GM18520 (cell line): ENCODE data around the gene ARL14EPL.

Experiments used
- ATAC-seq: cut with Tn5 transposase; IDR thresholded peaks from one replicate; pipeline ENCODE4 v1.9.1; 2021; ENCODE audit not compliant: unreplicated experiment

The ARL14EPL gene

DNA sequence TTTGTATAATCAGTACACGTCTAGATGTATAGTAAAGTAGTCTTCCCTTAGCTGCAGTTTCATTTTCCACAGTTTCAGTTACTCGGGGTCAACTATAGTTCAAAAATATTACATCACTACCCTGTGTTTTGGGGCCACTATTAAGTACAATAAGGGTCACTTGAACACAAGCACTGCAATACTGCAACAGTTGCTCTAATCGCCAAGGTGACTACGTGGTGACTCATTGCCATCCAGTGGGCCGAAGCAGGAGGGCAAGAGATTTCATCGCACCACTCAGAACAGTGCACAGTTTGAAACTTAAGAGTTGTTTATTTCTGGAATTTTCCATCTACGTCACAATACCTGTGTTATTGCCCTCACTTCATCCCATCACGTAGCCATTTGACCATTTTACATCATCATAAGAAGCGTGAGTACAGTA lies at the start of gene ARL14EPL:
Gene ARL14EPL, plus strand, starts transcription at position 379 of the 424 bp plus-strand sequence. CDS start 18,994 bp downstream, outside the sequence.
- peak; percentile 84 for ATAC-seq

DNA sequence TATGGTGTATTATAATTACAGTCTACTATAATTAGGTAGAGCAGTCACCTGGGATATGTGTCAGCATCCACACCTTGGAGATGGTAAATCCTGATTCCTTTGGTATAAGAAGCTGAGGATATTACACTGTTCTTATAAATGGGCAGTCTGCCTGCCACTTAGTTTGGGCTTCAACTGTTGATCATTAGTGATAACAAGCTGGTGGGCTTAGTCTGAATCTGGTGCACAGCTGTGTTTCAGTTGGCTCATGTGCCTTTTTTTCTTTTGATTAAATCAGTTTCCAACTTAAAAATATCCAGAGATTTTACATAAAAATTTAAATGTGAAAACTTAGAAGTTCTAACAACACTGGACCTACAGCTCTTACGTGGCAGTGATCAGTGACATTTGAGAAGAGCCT lies 48.8 kb upstream of the ARL14EPL start:
- ATAC-seq, result no peak

- ATAC-seq, result no peak
Measured at GRCh38 chr5:115985802-115986757, 46.2 kb upstream of the ARL14EPL start.

DNA sequence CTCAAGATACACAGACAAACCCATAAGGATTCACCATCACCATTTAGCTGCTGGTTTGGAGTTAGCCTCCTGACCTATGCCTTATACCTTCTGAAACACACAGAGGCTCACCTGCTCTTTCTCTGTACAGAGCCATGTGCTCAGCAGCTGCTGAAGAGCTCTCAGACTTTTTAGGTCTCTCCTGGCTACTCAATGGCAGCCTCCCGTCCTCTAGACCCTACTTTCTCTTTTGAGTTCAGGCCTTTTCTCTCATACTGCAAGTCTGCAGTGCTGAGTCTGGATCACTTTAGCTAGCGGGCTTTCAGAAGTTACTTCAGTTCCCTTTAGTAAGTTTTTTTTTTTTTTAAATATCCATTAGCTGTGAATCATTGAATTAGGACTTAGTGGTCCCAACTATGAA lies 44.3 kb upstream of the ARL14EPL start:
- ATAC-seq, result no peak

DNA sequence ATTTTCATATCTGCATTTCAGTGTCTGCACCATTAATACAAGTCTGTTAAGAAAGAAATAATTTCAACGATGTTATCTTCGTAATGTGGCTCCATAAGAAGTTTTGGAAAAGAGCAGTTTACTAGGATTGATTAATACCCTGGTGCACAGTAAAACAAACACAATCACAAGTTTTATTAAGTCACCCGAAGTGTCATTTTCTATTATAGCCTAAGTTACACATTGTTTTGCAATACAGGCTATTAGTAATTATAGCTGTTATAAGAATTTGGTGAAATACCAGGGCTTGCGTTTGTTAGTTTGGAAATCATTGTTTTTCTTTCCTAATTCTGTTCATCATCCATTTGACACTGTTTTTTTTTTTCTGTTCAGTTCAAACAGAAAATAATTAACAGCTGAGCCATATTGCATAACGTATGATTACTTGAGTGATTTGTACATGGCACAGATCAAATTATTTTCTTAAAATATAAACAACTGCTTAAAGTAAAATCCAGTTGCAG lies 39.4 kb upstream of the ARL14EPL start:
- ATAC-seq, result no peak

DNA sequence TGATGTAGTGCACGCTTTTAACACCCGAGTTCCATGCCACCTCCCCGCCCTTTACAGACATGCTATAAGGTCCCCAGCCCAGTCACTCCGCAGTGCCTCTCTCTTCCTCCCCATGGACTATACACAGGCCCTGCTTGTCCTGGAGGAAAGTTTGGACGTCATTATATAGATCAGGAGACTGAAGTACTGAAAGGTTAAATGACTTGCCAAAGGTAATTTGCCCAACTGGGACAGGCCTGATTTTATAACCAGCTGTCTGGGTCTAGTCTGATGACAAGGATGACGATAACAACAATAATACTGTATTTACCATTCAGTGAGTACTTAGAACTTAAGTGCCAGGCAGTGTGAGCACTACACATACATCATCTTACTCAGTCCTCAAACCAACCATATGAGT lies 36.9 kb upstream of the ARL14EPL start:
- no peak for ATAC-seq

DNA sequence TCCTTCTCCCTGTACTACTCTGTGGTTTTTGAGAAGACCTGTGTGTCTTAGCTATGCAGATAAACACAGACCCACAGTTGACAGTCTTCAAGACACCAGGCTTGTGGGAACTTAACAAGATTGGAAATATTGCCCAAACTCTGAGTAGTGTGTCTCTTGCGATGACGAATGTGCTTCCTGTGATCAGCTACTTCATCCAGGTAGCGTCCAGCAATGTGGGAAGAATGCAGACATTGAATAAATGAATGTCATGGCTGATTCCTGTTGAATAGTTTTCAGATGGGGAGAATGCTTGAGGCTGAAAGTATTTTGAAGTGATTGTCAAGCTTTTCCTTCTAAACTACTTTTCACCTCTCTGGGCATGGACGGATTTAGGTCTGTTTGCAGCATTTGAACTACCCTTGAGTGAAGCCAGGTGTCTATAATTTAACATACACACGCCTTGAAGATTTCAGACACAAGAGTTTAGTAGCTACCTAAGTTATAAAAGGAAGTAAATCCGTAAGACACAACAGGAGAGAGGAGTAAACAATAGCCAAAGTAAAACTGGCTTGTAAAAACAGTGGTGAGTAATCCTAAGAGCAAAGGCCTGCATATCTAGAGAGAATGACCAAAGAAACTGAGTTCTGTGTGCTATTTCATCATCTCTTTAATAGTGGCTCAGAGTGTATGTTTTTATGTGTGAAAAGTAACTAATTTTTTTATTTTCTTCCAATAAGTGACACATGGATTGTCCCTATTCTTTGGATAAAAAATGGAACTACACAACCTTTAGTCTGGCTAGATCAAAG lies 30.0 kb upstream of the ARL14EPL start:
- no peak for ATAC-seq

DNA sequence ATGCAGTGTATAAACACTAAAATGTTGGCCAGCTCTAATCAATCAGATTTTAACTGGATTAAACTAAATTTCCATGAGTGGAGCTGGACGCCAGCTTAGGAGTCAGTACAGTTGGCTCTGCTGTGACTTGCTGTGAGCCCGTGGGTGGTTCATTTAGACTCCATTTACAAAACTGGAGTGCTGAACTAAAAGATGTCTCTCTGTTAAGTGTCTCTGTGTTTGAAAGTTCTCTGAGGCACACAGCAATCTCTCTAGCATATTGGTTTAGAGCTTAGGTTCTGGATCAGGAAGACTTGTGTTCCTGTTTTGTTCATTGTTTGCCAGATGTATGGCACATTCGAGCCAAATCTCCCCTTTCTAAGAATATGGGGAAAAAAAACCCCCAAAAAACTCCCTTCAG lies 28.0 kb upstream of the ARL14EPL start:
- no peak for ATAC-seq

DNA sequence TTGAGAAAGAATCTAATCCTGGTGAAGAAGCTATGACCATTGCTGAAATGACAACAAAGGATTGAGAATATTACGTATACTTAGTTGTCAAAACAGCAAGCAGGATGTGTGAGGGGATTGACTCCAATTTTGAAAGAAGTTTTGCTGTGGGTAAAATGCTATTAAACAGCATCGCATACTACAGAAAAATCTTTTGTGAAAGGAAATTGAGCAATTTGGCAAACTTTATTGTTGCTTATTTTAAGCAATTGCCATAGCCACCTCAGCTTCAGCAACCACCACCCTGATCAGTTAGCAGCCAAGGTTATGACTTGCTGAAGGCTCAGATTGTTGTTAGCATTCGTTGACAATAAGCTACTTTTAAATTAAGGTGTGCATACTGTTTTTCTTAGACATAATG lies 22.5 kb upstream of the ARL14EPL start:
- ATAC-seq, result no peak

DNA sequence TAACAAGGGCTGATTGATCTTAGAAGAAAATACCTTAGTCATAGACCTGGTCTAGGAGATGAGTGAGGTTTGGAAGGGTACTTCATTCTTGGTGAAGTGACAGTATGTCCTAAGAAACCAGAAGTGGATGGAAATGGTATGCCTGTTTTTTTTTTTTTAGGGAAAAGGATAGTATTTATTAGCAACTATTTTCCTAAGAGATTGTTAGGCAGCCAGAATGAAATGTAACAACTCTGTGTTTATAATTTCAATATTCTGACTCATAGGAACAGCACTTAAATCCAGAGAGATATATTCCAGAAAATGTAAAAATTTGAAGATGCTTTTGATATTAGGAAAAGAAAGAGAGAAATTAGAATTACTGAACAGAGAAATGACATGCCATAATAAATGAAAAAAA lies 21.2 kb upstream of the ARL14EPL start:
- ATAC-seq, result no peak

DNA sequence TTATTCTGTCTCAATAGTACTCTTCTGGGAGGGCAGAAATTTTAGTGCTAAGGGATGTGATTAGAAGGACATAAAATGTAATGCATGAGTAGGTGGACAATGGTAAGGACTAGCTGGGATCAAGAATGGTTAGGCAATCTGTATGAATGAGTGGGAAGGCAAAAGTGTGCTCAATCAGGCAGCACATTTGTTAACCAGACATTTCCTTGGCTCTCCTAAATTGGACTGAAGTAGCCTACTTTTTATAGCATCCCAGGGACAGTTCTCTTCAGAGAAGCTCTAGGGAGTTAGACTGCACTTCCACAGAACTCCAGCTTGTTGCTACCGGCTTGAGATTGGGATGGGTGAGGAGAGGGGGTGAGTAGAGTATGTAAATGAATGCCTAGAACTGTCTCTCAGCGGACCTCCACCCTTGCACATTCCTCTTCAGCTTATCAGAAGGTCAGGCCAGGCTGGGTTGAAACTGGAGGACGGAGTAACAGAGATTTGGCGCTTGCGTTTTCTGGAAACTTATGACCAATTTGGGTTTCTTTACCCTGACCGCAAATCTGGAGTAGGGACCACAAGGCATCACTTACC lies 19.0 kb upstream of the ARL14EPL start:
- no peak for ATAC-seq

- ATAC-seq, result no peak
Measured at GRCh38 chr5:116013936-116014335, 18.3 kb upstream of the ARL14EPL start.

DNA sequence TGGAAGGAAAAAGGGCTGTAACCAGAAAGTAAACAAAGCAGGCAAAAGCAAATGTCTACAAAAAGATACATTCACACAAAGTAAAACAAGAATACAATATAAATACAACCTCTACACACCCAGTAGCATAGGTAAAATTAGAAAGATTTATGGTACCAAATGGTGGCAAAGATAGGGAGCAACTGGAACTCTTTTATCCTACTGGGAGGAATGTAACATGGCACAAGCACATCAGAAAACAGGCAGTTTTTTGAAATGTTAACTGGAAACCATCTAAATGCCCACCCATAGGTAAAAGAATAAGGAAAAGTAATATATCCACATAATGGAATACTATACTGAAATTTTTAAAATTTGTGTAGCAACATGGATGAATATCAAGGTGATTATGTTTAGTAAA lies 8.7 kb upstream of the ARL14EPL start:
- ATAC-seq, result no peak

GRCh38 chr5:116025866-116026265 lies 6.4 kb upstream of the ARL14EPL start:
- no peak for ATAC-seq

- ATAC-seq, result peak; percentile 38
Measured at GRCh38 chr5:116032991-116033390, 719 bp downstream of the ARL14EPL start.

- ATAC-seq, result no peak
Measured at GRCh38 chr5:116035123-116035522, 2.9 kb downstream of the ARL14EPL start.

GRCh38 chr5:116037236-116037822 lies 5.1 kb downstream of the ARL14EPL start:
- ATAC-seq, result no peak

DNA sequence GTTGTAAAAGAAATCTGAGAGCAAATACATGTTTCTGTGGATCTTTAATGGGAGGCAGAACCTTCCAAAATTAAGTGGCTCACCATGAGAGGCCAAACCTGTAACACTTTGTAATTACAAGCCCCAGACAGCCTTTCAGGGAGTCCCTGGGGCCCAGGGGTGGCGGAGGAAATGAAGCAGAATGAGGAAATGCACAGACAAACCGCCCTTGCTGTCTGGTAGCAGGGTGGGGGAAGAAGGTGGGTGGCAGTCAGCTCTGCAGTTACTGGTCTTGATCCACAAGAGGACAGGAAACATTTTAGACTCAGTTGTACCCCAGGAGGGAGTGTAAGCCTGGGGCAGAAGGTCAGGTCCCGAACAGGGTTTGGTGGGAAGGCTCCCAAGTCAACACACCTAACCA lies 6.5 kb downstream of the ARL14EPL start:
- ATAC-seq, result peak; percentile 47

DNA sequence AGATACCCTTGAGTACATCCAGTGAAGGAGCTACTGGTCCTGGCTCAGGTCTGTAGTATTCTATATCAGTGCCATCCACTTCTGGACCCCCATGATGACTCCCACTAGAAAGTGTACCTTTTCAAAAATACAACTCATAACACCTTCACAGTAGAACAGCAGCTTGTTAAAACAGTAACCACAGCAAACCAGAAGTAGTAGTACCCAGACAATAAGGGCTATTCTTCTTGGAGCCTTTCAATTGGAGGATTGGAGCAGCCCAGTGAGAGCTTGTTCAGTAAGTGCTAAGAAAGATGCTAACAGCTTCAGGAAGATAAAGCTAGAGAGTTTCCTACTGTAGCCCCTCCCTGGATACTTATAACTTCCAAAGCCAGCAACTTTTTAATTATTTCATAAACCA lies 10.1 kb downstream of the ARL14EPL start:
- no peak for ATAC-seq

DNA sequence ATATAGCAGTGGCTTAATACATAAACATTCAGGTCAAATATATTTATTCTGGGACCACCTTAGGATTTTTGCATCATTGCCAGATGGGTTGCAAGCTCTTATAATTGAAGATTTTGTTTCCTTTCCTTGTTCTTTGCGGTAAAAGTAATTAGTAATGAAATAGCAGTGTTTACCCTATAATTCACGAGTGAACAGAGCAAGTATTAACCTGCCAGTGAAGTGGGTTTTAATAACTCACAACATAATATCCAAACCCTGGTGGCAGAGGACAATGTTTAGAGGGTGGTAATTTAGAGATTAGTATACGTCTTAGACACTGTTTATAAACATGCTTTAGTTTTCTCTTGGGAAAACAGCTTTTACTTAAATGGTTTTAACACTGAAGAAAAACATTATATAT lies 11.8 kb downstream of the ARL14EPL start:
- ATAC-seq, result no peak

DNA sequence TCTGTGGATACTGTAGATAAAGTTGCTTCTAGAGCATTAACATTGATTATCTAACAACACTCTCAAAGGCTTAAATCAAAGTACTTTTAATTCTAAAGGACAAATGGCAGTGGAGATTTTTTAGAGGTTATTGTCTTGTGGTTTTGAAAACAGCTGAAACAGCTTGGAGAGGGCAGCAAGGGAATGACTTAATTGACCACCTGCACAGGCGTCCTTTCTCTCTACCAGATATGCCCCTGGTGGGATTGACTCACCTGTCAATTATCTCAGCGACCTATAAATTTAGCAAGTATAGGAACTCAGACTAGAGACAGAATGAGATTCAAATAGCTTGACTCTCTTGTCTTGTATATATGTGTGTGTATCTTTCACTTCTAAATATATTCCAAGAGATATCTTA lies 13.5 kb downstream of the ARL14EPL start:
- no peak for ATAC-seq
